Endometrium (tissue), 2 donors: Measurements from ENCODE around the gene PLEKHG1.

Experiments used
- FAIRE-seq: peaks from 2 replicates; lab custom pipeline; 2012; peaks lifted over from hg19 to GRCh38; lab: Jason Lieb, UNC
- donor health status: control.
- donor health status: control.

PLEKHG1 gene

DNA sequence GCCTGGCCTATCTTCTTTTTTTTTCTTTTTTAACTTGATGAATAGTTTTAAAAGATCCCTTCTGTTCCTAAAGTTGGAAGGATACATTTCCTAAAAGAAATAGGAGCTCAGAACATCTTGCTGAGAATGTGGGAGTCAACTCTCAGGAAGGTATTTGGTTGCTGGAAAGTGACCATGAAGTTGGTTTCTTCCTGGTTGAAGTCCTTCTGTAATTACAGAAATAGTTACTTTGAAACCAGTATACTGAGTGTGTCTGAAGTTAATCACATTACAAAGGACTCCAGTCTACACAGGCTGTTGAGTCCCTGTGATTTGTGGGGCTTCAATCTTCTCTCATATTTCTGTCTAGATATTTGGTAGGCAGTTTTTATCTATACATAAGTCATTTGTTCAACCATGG is 9.8 kb upstream of the PLEKHG1 start:
- FAIRE-seq: no peak

DNA sequence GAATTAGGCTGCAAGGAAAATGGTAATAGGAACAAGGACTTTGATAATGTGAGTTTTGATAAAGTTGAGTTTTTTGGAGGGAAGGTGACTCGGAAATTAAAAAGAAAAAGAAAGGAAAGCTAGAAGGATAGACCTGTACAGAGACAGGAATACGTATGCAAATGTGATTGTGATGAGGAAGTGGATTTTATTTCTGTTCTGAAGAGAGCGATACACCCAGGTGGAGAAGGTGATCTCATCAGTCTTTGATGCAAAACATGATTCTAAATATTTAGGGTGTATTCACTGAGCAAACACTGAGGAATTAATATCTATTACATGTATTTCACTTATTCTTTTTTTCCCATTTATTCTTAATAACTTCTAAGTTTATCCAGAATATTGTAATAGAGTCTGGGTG is 9.2 kb upstream of the PLEKHG1 start:
- no peak for FAIRE-seq

DNA sequence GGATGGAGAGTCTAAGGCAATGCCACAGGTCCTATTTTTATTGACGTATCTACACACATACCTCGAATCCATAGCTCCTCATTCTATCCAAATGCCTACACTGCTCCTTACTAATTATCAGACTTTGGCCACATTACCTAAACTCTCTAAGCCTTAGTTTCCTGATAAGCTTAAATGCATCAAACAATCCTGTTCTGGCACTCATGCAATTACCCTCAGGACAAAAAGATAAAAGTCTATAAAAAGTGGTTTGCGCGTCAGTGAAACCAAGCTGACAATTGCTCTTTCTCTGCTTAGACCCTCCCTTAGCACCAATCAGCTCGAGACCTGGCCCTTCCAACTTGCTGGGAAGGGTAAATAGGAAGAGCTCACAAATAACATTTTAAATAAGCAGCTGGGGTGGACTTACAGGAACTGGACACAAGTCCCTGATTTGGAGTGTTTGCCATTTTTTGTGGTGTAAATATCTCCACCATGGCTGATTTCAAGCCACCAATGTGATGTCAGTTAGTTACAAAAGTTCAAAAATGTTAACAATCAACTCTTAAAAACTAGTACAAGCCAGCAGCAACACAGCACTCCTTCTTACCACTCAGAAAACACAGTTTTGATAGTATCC is 7.2 kb upstream of the PLEKHG1 start:
- FAIRE-seq: no peak

DNA sequence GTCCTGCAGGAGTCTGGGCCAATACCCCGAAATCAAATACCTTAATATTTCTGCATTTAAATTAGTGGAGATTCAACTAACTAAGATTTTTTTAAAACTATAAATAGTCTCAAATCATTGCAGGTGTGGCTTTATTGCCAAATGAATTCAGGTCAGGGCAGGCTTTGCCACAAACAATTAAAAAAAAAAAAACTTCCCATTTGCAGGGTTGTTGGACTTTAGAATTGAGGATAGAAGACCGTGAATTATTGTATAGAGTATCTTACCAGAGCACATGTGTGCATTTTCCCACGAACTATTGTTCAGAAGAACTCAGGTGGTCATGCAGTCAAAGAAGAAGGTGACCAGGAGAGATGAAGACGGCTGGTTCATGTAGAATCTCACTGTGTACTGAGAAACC is 6.6 kb upstream of the PLEKHG1 start:
- no peak for FAIRE-seq

DNA sequence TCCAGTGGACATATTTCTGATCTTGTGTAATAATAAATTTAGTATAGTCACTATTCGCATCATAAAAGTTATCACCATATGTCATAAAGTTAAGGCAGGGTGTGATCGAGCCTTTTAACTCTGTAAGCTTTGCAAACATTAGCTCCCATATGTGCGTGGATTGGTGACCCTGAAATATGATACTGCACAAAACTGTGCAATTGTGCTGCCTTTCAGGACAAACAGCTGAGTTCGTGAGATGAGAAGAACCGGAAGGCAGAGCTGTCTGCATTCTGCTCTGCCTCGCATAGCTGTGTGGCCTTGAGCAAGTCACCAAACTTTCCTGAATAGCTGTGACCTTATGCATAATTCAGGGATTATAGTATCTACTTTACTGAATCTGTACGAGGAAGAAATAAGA is 3.2 kb upstream of the PLEKHG1 start:
- FAIRE-seq: no peak

DNA sequence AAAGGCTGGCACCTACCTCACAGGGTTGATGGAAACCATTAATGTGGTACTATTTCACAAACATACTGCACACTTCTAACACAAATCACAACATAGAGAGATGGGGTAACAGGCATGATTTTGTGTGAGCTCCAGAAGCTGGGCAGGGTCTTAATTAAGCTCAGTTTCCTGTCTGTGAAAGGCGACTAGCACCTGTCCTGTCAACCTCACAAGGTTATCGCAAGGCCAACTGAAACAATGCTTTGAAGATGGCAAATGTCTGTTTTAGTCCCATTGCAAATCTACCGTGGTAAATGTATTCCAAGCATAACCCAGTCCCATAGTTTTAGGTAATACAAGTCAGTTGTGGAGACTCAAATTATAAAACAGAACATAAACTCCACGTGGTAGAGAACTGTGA is 1.3 kb upstream of the PLEKHG1 start:
- no peak for FAIRE-seq

DNA sequence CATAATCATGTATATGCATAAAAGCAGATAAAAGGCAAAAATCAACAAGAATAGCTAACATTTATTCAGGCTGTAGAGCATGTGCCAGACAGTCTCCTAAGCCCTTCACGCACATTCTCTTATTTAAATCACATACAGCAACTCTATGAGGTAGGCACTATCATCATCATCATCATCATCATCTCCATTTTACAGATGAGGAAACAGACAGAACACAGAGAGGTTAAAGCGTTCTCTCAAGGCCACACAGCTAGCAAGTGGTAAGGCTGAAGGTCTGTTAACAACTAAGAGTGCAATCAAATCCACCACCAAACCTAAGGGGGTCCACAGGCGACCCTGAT is 857 bp upstream of the PLEKHG1 start:
- FAIRE-seq: no peak

DNA sequence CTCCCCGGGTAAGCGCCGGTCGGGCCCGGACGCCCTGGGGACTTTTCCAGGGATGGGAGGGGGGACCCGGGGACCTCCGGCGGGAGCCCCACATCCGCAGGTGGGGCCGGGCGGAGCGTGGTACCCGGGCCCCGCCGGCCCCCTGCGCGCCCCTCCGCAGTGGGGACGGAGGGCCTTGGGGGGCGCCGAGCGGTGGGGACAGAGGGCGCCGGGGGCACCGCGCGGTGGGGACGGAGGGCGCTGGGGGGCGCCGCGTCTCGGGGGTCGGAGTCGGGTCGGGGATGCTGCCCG is 270 bp downstream of the PLEKHG1 start:
- FAIRE-seq: no peak

DNA sequence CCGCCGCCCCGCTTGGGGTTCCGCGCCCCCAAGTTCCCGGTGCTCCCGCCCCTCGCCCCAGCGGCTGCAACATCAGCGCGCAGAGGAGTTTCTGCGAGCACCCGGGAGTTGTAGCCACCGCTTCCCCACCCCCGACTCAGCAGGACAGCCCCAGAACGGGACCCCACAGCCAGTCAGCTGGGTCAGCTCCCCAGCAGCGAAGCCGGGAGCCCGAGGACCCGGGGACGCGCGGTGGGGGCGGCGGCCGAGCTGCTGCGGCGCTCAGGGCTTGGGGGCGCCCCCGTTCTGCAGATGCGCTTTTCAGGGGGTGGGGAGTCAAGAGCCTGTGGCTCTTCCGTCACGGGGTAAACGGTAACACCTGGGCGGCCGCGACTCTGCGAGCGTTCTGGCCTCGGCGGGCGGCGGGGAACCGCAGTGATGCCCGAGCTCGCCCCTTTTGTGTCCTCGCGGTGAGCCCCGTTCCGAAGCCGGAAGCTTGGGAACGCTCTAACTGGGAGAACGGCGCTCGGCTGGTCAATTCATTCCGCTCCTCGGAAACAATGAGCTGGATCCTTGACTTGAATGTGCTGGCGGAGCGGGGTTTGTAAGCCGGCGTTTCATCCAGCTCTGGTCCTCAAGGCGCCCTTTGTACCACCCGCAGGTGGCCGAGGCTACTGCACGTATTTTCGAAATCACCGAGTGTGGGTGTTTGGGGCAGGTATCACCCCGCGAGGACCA is 774 bp downstream of the PLEKHG1 start:
- no peak for FAIRE-seq

DNA sequence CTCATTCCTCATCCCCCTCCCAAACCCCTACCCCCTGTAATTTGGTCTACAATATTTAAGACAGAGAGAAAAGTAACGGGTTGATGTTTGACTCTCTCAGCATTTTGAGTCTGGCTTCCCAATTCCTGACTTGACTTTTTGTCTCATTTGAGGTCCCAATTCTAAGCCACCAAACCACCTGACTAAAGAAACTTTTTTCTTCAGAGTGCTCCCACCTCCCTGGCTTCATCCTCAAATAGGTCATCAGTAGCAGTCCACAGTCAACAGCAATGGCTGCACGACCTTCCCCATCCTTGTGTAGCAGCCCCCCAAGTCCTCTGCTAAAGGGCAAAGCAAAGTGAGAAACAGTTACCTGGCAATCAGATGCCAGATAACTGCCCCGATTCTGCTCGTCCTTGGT is 1.8 kb downstream of the PLEKHG1 start:
- no peak for FAIRE-seq

DNA sequence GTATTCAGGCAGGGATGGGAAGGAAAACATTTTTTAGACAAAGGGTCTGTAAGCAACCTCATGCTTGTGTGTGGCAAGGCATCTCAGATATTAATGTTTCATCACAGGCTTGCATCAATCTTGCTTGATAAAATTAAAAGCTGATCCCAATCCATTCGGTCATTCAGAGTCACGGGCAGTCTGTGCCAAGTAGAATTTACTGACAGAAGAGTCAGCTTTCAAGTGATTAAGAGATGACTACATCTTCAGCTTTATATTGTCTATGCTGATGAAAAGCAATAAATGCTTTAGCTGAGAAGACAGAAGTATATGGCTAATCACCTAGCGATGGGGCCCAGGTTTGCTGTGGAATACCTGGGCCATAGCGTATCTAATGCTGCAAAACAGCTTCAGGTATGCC is 3.5 kb downstream of the PLEKHG1 start:
- no peak for FAIRE-seq

DNA sequence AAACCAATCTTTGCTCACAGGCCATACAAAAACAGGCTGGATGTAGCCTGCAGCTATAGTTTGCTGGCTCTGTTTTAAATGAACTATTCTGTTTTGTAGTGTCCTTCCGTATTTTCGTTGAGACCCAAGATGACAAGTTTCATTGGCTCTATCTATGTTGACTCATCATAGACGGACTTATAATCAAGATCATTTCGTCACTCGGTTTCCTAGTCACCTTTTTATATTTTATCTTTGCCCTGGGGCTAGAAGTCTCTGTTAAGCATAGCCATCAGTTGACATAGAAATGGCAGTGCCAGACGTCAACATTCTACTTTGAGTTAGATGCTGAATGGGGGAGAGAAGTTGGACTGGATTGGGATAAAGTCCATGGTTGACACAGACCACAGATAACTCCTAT is 4.8 kb downstream of the PLEKHG1 start:
- no peak for FAIRE-seq

DNA sequence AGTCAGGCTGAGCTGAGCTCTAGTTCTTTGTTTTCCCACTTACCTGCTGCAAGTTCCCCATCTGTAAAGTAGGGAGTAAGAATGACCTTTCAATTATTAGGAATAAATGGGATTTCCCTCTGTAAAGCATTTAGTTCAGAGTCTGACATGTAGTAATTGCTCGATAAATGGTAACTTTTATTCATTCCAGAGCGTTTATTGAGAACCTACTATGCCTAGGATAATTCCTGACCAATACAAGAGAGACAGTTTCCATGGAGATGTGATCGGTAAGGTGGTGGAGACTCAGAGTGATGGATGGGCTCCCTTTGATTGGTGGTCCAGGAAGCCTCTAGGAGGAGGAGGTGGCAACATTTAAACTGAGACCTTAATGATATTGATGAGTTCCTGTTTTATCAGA is 5.6 kb downstream of the PLEKHG1 start:
- no peak for FAIRE-seq

DNA sequence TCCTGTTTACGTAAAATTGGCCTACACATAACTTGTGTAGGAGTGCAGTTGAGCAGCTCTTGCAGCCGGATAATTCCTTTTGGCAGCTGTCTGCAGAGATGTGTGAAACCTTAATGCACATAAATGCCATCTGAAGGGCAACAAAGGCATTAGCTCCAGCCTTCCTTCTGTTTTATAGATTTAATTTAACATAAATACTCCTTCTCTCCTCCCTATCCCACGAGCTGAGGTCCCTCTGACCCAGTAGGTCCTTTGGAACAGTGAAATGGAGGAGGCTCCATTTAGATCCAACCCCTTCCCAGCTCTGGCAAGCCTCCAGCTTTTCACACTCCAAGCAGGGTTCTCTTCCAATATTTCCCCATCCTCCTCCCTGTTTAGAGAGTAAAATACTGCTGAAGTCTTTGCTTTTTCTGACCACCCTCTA is 6.5 kb downstream of the PLEKHG1 start:
- peak; percentile 84 for FAIRE-seq

DNA sequence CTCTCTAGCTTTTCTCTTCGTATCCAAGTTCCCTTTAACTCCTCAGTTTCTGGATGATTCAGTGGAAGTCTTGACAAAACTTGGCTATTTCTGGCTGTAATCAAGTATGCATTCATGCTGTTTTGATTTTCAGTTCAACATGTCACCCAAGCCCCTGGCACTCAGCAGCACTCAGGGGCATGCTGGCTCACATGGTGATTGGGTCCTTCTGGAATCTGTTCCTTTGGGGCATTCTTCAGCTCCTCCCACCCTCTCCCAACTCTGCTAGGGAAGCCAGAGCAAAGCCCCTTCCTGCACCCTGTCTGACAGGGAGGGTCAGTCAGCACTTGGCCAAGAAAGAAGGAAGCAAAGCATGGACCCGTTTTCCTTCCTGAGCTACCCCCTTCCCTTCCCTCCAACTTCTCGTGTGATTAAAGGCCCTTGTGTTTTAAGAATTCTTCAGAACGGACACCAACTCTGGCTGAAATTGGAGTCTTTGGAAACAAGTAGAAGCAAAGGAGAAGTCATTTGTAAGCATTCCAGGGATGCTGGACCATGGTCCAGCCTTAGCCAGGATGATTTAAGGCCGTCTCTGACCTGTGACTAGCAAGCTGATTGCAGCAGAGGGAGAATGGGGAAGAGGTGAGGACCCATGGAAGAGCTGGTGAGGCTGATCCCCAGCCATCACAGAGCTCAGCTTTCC is 7.1 kb downstream of the PLEKHG1 start:
- FAIRE-seq: no peak

DNA sequence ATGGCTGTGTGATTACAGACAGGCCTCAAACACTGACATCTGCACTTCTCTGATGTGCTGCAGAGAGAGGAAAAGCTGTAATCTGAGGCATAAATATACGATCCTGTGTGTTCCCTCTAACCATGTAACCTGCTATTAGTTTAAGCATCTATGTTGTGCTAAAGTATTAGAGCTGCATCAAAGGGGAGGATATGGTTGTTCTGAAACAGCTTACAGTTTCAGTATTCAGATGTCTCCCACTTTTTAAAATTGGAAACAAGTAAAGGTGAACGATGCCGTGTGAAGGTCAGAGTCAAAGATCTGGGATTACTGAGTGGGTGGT is 7.6 kb downstream of the PLEKHG1 start:
- no peak for FAIRE-seq

DNA sequence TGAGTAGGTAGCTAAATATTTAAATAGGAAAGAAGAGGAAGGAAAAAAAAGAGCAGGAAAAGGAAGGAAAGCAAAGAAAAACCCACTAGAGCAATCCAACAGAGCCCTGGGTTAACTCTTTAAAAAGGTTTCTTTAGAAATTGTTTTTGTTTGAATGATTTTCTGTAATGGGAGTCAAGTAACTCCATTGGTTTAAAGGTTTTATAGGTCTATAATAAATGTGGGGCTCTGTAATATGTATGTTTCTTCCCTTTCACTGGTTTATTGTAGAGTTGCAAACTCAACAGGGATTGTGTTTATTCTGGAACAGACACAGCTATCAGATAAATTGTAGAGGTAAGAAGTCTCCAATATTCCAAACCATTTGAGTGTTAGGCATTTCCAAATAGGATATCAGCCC is 10.9 kb downstream of the PLEKHG1 start:
- no peak for FAIRE-seq

DNA sequence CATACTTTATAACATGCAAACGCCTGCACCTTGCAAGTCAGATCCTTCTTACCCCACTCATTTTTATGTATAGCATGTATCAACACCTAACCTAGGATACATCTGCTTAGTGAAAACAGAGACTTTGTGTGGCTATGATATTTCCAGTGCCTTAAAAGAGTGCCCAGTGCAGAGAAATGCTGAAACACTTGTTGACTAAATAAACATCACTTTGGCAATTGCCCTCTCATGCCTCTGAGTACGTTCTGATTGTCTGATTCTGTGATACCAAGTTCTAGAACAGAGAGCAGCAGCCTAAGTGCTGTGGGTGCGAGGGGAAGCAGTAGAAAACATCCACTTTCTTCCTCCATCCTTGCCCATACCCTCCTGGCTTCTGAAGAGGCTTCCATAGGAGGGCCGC is 13.6 kb downstream of the PLEKHG1 start:
- no peak for FAIRE-seq

DNA sequence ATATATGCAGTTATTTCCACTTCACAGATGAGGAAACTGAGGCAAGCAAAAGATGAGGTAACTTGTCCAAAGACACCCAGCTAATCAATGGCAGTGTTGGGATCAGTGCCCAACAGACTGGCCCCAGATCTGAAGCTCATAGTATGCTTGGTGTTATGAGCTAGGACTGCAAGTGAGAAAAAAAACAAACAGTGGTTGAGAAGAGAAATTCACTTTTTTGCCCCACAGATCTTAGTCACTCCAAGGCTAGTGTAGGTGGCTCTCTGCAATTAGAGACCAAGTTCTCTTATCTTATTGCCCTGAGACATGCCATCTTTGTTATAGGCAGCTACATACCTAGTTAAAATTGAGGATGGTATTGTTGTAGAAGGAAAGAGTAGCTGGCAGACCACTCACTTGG is 16.3 kb downstream of the PLEKHG1 start:
- no peak for FAIRE-seq

DNA sequence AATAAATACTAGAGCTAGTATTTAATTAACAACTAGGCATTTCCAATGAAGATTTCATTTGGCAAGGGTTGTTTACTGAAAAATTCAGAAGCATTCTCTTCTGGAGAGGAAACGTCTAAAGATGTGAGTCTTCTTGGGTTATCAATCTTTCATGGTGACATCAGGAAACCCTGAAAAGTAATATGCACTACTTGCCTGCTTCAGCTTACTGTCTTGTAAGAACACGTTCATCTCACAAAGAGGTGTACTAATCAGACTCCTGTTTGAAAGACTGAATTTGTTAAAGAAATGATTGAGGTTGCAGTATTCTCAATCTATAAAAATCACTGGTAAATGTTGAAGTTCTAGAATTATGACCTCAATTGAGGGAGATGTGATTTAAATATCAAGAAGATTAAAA is 16.9 kb downstream of the PLEKHG1 start:
- no peak for FAIRE-seq

DNA sequence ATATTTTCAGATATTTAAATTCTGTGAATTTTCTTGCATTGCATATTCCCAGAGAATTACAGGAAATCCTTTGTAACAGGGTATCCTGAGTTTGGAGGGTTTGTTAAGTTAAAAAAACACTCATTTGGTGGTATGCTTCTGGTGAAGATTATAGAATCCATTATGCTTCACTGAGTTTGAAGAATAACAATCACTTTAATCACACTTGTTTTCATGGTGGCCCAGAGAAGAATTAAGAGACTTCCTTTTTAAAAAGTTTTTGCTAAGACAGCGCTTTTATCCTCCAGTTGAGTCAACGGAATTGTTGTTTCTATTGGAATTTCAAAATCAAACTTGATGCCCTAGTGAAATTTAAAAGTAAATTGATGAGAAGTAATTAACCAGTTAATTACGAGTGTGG is 17.4 kb downstream of the PLEKHG1 start:
- FAIRE-seq: no peak

DNA sequence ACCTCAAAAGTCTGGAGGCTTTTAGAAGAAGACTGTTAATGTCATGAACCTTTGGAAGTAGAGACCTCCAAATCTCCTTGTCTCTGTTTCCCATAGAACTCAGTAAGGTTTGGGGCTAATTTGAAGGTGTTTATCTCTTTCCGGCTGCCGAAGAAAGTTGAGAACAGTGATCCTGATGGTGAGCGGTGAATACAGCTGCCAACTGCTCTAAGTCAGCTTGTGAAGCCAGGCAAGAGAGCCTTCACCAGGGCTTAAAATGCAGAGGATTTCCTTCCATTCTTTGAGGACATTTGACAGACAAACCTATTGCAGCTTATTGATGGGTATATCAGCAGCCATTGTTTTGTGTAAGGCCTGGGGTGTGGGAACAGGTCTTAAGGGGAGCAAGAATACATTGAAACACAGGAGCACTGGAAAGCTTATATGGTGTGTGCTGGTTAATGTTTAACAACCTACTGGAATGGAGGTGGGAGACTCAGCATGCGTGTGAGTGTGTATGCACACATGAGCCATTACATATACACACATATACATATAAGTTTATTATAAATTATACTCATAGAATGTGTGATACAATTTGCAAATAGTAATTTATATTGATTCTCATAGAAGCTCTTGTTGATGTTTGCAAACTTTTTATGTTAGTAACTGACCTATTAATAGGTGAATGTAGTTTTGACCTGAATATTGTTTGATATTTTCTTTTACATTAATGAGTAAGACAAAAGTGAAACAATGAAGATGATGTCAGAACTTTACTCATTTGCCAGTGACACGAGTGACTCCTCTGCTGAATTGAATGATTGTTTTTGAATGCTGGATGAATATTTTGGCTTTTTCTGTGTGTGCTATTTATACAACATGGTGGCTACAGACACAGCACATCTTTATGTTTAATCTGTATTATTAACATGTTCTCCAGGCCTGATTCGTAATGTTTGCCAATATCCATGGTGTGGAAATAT is 18.1 kb downstream of the PLEKHG1 start:
- FAIRE-seq: no peak

DNA sequence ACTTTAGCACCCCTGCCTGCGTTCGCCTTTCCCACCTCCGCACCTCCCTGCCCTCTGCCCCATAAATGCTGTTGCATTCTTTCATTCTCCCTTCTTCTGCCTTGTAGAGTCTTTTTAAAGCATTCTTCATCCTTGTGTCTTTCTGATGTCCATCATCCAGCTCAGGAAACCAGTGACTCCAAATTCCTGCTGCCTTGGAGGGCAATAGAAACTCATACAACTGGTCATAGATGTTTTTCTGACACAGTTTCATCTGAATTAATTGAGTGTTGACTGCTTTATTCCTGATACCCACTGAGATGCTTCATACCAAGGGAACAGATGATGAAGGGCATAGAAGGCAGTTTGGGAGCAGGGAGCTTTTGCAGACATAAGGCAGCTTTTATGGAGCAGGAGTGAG is 19.6 kb downstream of the PLEKHG1 start:
- no peak for FAIRE-seq
